Heart left ventricle (tissue), 16 donors: ENCODE data around the gene TMEM267. TPM values are rescaled to one million over a fixed set of nuclear protein-coding genes. Genes with fewer than 3 reads are reported as not detected.

ENCODE experiments used
- ATAC-seq, 4 donors: fragments of 200-7000 bp; cut with Tn5 transposase; one replicate each; pipeline ENCODE4 v1.9.1; 2020 to 2022; ENCODE audit warnings: moderate library complexity in 4 of 4, mild to moderate bottlenecking in 3 of 4, moderate number of reproducible peaks in 1 of 4
- DNase-seq, 5 donors: peaks; one replicate each; pipeline ENCODE4 v3.0.0-alpha.2; 2020
- H3K27ac ChIP-seq, 12 donors: fragments of 200-600 bp; sonication (generic) in 4 of 12; one replicate each; pipeline versions ENCODE4 v1.5.0 to v1.8.0; 2016 to 2022; ENCODE audit warnings: mild to moderate bottlenecking in 2 of 12
- H3K27me3 ChIP-seq, 9 donors: fragments of 200-600 bp; sonication (generic) in 2 of 9; one replicate each; pipeline versions ENCODE4 v1.5.1 to v1.8.0; 2016 to 2022; ENCODE audit warnings: mild to moderate bottlenecking in 3 of 9
- H3K36me3 ChIP-seq, 9 donors: fragments of 200-600 bp; sonication (generic) in 2 of 9; one replicate each; pipeline versions ENCODE4 v1.5.0 to v1.8.0; 2018 to 2022; ENCODE audit warnings: mild to moderate bottlenecking in 2 of 9
- H3K4me1 ChIP-seq, 12 donors: fragments of 200-600 bp; sonication (generic) in 4 of 12; one replicate each; pipeline versions ENCODE4 v1.5.0 to v1.8.0; 2016 to 2022; ENCODE audit warnings: mild to moderate bottlenecking in 3 of 12
- H3K4me3 ChIP-seq, 12 donors: fragments of 200-600 bp; sonication (generic) in 4 of 12; one replicate each; pipeline versions ENCODE4 v1.5.0 to v1.8.0; 2017 to 2022; ENCODE audit warnings: mild to moderate bottlenecking in 9 of 12, moderate library complexity in 4 of 12
- H3K9me3 ChIP-seq, 12 donors: fragments of 200-600 bp; sonication (generic) in 4 of 12; one replicate each; pipeline versions ENCODE4 v1.5.0 to v1.8.0; 2016 to 2022; ENCODE audit warnings: mild to moderate bottlenecking in 1 of 12
- CTCF ChIP-seq, 12 donors: fragments of 200-600 bp; sonication (generic) in 4 of 12; IDR thresholded peaks; one replicate each; pipeline versions ENCODE4 v1.5.0 to v1.8.0; 2018 to 2022; ENCODE audit warnings: antibody characterized with exemption in 12 of 12, mild to moderate bottlenecking in 5 of 12
- POLR2A ChIP-seq, 2 donors: fragments of 450-650 bp; IDR thresholded peaks; one replicate each; pipeline ENCODE4 v1.6.1; 2017; ENCODE audit warnings: antibody characterized with exemption in 2 of 2, mild to moderate bottlenecking in 2 of 2, moderate library complexity in 2 of 2
- WGBS, 4 donors: extraction: QIAGEN DNeasy Blood & Tissue Kit in 2 of 4; methylation state at CpG; one replicate each; pipeline versions ENCODE4 v1.1.5 to v1.1.7; 2013 to 2018; 5-methylcytosine and 5-hydroxymethylcytosine counted together
- intact Hi-C, 10 donors: fragments of 100-400 bp; cut with DNase I; formaldehyde crosslinking; loops; one replicate each; pipeline versions ENCODE4 v1.11.1 to v1.14.2; 2022
- polyA plus RNA-seq, 2 donors: library from polyadenylated mRNA; stranded (reverse); fragments of 200-250 nt; gene quantifications; one replicate each; pipeline ENCODE4 v1.2.3, GENCODE V29; 2013
- total RNA-seq, 9 donors: library from RNA; depleted of rRNA in 2 of 9; stranded (reverse); fragments of >200 nt in 2 of 9; fragmentation: NEBNext Ultra II Directional in 3 of 9; extraction: Animal tissue kit (Norgen Biotek cat#: 25700) in 3 of 9; gene quantifications; one replicate each; pipeline versions ENCODE4 v1.1.0 to v1.2.4, GENCODE V29; 2016 to 2023
- donor health status: ischemic (EF 13 %, LVEDD 7.1; RV severe dilation, severe dysfunction).
- donor health status: healthy with polysubstance abuse.
- donor health status: DM: no; HTN: yes; CAD: no.
- donor health status: DM: no; HTN: no; CAD: no.
- donor health status: ischemic (EF 25% LVEDD 6.9; RV normal size, moderate dysfunction).
- donor health status: ischemic (EF 25% LVEDD 5.7; RV mildly dilated, moderate dysfunction).
- donor health status: healthy.
- donor health status: DM: yes; HTN: yes; CAD: no.
- donor health status: ischemic (EF 35%, LVEDD 5.7; RV mildly dilated, moderate dysfunction).
- donor health status: nonischemic (EF 11% LVEDD 7.7; RV severe dilation, severe dysfunction).
- donor health status: DM: yes; HTN: yes; CAD: no.
- donor health status: PGD.
- donor health status: ischemic (EF 29% LVEDD 5.4; RV normal size, mild dysfunction).
- donor health status: nonischemic (EF 23%, LVEDD 6.1; RV moderate dilation, normal function).

TMEM267 gene
- total and polyA plus RNA-seq, 11 donors: 3.8 to 9.5 (median 6.8) TPM

- ATAC-seq: no peak
- no peaks in the 10 kb centered on the region for H3K27me3 ChIP-seq
- no peak overlapping the region for H3K4me3 ChIP-seq
- TF ChIP-seq POLR2A (IDR thresholded peaks at IDR 0.05) (no peak), CTCF (IDR thresholded peaks at IDR 0.05) (no peak)
- DNase-seq: no peak
- no peaks in the 10 kb centered on the region for H3K36me3 ChIP-seq
- WGBS, 4 donors: 90 to 96% (median 94%) methylated on average over 1 of the region's 1 CpG
- H3K4me1 ChIP-seq: no peaks in the 10 kb centered on the region
- H3K27ac ChIP-seq: no peak overlapping the region
- no peaks in the 10 kb centered on the region for H3K9me3 ChIP-seq
- intact Hi-C loops: no loop called here
Measured at GRCh38 chr5:43412644-43413043, 71.0 kb downstream of the TMEM267 start.

- ATAC-seq (no peak), DNase-seq (no peak)
- Histone ChIP-seq H3K4me3 (no peak within 1 kb of the TSS), H3K27me3 (no peaks in the 10 kb centered on the region), H3K27ac (no peak within 1 kb of the TSS), H3K9me3 (peaks cover 0 to 4% (median 0%) of the 10 kb centered on the region in 12 donors), H3K36me3 (no peaks in the 10 kb centered on the region), H3K4me1 (no peaks in the 10 kb centered on the region)
- TF ChIP-seq CTCF (IDR thresholded peaks at IDR 0.05) (no peak), POLR2A (IDR thresholded peaks at IDR 0.05) (no peak)
- 73 to 82% (median 80%) methylated on average over 6 of the region's 6 CpGs for WGBS, 4 donors
- intact Hi-C loops: no loop called here
Measured at GRCh38 chr5:43412156-43412555, 71.5 kb downstream of the TMEM267 start, which contains the start of gene CCL28. Gene CCL28 (minus strand): TSS chr5:43412391. CDS start chr5:43412316, 75 bp downstream.

- TF ChIP-seq POLR2A (IDR thresholded peaks at IDR 0.05): no peak
- no peak for TF ChIP-seq CTCF (IDR thresholded peaks at IDR 0.05)
- Histone ChIP-seq H3K4me3 (no peak overlapping the region), H3K36me3 (no peaks in the 10 kb centered on the region), H3K4me1 (no peaks in the 10 kb centered on the region), H3K27me3 (no peaks in the 10 kb centered on the region), H3K27ac (no peak overlapping the region), H3K9me3 (peaks cover 0 to 7% (median 0%) of the 10 kb centered on the region in 12 donors)
- ATAC-seq (no peak), DNase-seq (no peak)
- intact Hi-C loops: no loop called here
- 72 to 80% (median 73%) methylated on average over 3 of the region's 3 CpGs for WGBS, 4 donors
Measured at GRCh38 chr5:43411495-43411894, 72.2 kb downstream of the TMEM267 start.

GRCh38 chr5:43410414-43410813, 73.3 kb downstream of the TMEM267 start:
- Histone ChIP-seq H3K9me3 (peaks cover 0 to 7% (median 0%) of the 10 kb centered on the region in 12 donors), H3K4me1 (no peaks in the 10 kb centered on the region), H3K36me3 (no peaks in the 10 kb centered on the region), H3K27ac (no peak overlapping the region), H3K4me3 (no peak overlapping the region), H3K27me3 (no peaks in the 10 kb centered on the region)
- ATAC-seq (no peak), DNase-seq (no peak)
- intact Hi-C loops: no loop called here
- no peak for TF ChIP-seq CTCF (IDR thresholded peaks at IDR 0.05)
- no peak for TF ChIP-seq POLR2A (IDR thresholded peaks at IDR 0.05)
- WGBS, 4 donors: 82 to 89% (median 87%) methylated on average over 7 of the region's 7 CpGs
